SK-N-SH treated with all-trans-retinoic acid at 6 μM for 48 hours (cell line): ENCODE results near the gene C11orf65.

Experiments
- ATAC-seq: fragments of 200-7000 bp; cut with Tn5 transposase; 3 replicates; pipeline ENCODE4 v1.9.1; 2020; ENCODE audit warnings: mild to moderate bottlenecking, moderate library complexity
- ARNTL ChIP-seq: fragments of 450-650 bp; formaldehyde crosslinking; IDR thresholded peaks from 2 replicates; pipeline ENCODE4 v1.5.0; 2020; ENCODE audit warnings: low read depth, mild to moderate bottlenecking, moderate library complexity, borderline replicate concordance
- CSDC2 ChIP-seq: fragments of 250-450 bp; sonication (Bioruptor Pico); IDR thresholded peaks from 2 replicates; pipeline ENCODE4 v1.5.0; 2020; ENCODE audit warnings: mild to moderate bottlenecking, moderate library complexity
- CSRNP3 ChIP-seq: fragments of 250-450 bp; sonication (Bioruptor Pico); IDR thresholded peaks from 2 replicates; pipeline ENCODE4 v1.5.1; 2021; ENCODE audit warnings: mild to moderate bottlenecking, moderate library complexity
- OSR1 ChIP-seq: fragments of 250-450 bp; sonication (Bioruptor Pico); IDR thresholded peaks from 2 replicates; pipeline ENCODE4 v1.8.0; 2022; ENCODE audit warnings: moderate library complexity, mild to moderate bottlenecking, inconsistent platforms
- PPARA ChIP-seq: fragments of 250-450 bp; sonication (Bioruptor Pico); IDR thresholded peaks from 2 replicates; pipeline ENCODE4 v1.5.0; 2020; ENCODE audit warnings: mild to moderate bottlenecking, borderline replicate concordance
- TCF4 ChIP-seq: fragments of 250-450 bp; sonication (Bioruptor Pico); IDR thresholded peaks from 2 replicates; pipeline ENCODE4 v1.8.0; 2021; ENCODE audit warnings: mild to moderate bottlenecking, moderate library complexity, borderline replicate concordance
- TOX ChIP-seq: fragments of 250-450 bp; sonication (Bioruptor Pico); IDR thresholded peaks from 2 replicates; pipeline ENCODE4 v1.8.0; 2021; ENCODE audit warnings: mild to moderate bottlenecking, moderate library complexity, borderline replicate concordance
- TSHZ2 ChIP-seq: fragments of 250-450 bp; sonication (Bioruptor Pico); IDR thresholded peaks from 2 replicates; pipeline ENCODE4 v1.5.0; 2020; ENCODE audit warnings: mild to moderate bottlenecking, moderate library complexity
- ZC3H10 ChIP-seq: fragments of 250-450 bp; sonication (Bioruptor Pico); IDR thresholded peaks from 2 replicates; pipeline ENCODE4 v1.5.1; 2021; ENCODE audit warnings: mild to moderate bottlenecking, moderate library complexity
- ZNF565 ChIP-seq: fragments of 450-650 bp; formaldehyde crosslinking; conservative IDR thresholded peaks from 2 replicates; pipeline ENCODE4 v1.5.0; 2020; ENCODE audit warnings: low read depth, mild to moderate bottlenecking, moderate library complexity
- ZNF70 ChIP-seq: fragments of 450-650 bp; formaldehyde crosslinking; IDR thresholded peaks from 2 replicates; pipeline ENCODE4 v1.5.0; 2020; ENCODE audit warnings: mild to moderate bottlenecking, moderate library complexity
- ZNF8 ChIP-seq: fragments of 450-650 bp; formaldehyde crosslinking; IDR thresholded peaks from 2 replicates; pipeline ENCODE4 v1.5.0; 2020; ENCODE audit warnings: mild to moderate bottlenecking, moderate library complexity

The C11orf65 gene

GRCh38 chr11:108338750-108339149, 128.6 kb downstream of the C11orf65 start:
- ATAC-seq = no peak
- TF ChIP-seq TSHZ2 (CRISPR knock-in tag) (no peak), ZNF70 (no peak)

- no peak for TF ChIP-seq ZNF8
- no peak for TF ChIP-seq ZC3H10 (CRISPR knock-in tag)
- TF ChIP-seq CSRNP3 = no peak
- TF ChIP-seq ARNTL (CRISPR knock-in tag) = no peak
- no peak for TF ChIP-seq TSHZ2 (CRISPR knock-in tag)
- TF ChIP-seq CSDC2 (CRISPR knock-in tag) = no peak
- no peak for TF ChIP-seq ZNF70
- TF ChIP-seq TOX (CRISPR knock-in tag) = no peak
- TF ChIP-seq OSR1 (CRISPR knock-in tag) = no peak
- TF ChIP-seq ZNF565 (CRISPR knock-in tag) = no peak
- TF ChIP-seq PPARA (CRISPR knock-in tag) = no peak
- TF ChIP-seq TCF4 (CRISPR knock-in tag) = no peak
- TF ChIP-seq, all 23 proteins: peak for 0
- ATAC-seq = no peak
Observed at GRCh38 chr11:108333403-108333899, 133.9 kb downstream of the C11orf65 start.
